Measurements from ENCODE around the gene CHD5. TPM values are rescaled to one million over a fixed set of nuclear protein-coding genes. Genes with fewer than 3 reads are reported as not detected.

CHD5 gene
- total RNA-seq, 2 donors from 2014 or later = under 0.01 to 2.1 TPM

DNA sequence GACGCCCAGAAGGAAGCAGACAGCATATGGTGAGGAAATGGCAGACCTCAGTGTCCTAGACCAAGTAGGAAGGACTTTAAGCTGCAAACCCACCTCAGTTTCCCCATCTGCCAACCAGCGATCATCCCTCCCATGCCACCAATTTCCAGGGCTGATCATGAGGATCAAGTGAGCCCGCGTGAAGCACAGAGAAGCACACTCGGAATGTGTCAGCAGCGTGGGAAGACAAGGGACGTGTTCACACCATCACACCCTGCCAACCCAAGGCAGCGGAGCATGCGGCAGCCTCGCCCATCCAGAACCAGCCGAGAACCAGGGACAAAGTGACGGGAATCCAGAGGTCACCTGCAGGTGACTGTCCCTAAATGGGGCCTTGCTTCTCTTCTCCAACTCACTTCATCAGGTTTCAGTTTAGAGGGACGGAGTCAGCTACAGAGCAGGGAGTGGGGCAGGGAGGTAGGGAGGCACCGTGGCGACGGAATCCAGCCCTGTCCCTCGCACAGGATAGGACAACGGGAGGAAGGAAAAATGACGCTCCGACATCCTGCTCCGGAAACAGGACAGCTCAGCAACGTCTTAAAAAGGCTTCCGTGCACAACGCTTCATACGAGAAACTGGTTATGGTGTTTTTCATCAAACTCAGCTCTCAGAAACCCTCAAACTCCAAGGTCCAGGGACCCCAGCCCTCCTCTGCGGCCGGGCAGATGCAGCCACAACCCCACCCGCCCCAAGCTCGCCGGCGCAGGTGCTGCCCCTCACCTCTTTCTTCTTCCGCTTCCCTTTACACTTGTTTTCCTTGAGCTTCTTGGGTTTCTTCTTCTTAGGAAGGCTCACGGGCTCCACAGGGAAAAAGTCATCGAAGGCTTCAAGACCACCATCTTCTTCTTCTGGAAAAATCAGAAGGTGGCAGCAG is 12.5 kb downstream of the CHD5 start:
- ATAC-seq (no peak), DNase-seq (no peak)
- Histone ChIP-seq H3K4me3 (no peak overlapping the region), H3K36me3 (replicated peaks in 1 of 2; ENCODE audit: insufficient read depth in 1 of 2, low read depth in 2 of 2) (no peaks in the 10 kb centered on the region), H3K4me1 (no peaks in the 10 kb centered on the region), H3K9me3 (no peaks in the 10 kb centered on the region), H3K27me3 (no peaks in the 10 kb centered on the region), H3K27ac (no peak overlapping the region)
- intact Hi-C loops (cut with DNase I) = no loop called here
- WGBS, 2 donors = 67 to 68% methylated on average over 27 to 34 of the region's 34 CpGs
- TF ChIP-seq POLR2A (IDR thresholded peaks at IDR 0.05) = no peak
- TF ChIP-seq, protein P1, sequence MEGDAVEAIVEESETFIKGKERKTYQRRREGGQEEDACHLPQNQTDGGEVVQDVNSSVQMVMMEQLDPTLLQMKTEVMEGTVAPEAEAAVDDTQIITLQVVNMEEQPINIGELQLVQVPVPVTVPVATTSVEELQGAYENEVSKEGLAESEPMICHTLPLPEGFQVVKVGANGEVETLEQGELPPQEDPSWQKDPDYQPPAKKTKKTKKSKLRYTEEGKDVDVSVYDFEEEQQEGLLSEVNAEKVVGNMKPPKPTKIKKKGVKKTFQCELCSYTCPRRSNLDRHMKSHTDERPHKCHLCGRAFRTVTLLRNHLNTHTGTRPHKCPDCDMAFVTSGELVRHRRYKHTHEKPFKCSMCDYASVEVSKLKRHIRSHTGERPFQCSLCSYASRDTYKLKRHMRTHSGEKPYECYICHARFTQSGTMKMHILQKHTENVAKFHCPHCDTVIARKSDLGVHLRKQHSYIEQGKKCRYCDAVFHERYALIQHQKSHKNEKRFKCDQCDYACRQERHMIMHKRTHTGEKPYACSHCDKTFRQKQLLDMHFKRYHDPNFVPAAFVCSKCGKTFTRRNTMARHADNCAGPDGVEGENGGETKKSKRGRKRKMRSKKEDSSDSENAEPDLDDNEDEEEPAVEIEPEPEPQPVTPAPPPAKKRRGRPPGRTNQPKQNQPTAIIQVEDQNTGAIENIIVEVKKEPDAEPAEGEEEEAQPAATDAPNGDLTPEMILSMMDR (IDR thresholded peaks at IDR 0.05) = no peak

DNA sequence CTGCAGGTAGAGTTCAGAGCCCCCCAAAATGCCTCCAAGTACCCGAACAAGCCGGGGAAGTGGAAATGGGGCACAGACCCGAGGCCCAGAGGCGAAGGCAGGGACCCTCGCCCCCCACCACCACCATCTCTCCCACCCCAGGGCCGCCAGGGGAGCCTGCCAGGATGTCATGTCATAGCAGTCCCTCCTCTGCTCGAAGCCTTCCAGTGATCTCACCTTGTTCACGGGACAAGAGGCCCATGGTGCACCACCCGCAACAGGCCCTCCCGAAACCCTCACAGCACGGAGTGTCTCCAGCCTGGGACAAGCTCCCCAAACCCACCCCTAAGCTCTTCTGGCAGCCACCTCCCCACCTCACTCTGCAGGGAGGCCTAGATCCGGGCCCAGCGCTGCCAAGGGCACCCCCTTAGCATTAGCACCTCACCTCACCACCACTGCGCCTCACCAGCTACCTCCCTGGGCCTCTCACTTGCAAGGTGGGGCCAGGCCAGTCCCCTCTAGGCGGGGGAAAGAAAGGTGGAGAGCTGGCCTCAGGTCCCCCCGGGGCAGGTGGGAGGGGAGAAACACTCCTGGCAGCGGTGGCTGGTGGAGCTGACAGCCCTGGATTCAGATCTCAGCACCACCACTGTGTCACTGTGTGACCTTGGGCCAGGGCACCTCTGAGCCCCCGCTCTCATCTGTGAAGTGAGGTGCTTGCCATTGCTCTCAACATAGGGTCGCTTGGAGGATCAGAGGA is 13.3 kb downstream of the CHD5 start:
- no peak overlapping the region for H3K27ac ChIP-seq
- 58 to 61% methylated on average over 13 to 17 of the region's 19 CpGs for WGBS, 2 donors
- TF ChIP-seq POLR2A (IDR thresholded peaks at IDR 0.05) = no peak
- TF ChIP-seq, protein P1 (IDR thresholded peaks at IDR 0.05) = no peak
- no peak overlapping the region for H3K4me3 ChIP-seq
- H3K4me1 ChIP-seq = no peaks in the 10 kb centered on the region
- no peak for DNase-seq
- H3K9me3 ChIP-seq = no peaks in the 10 kb centered on the region
- intact Hi-C loops (cut with DNase I) = no loop called here
- no peaks in the 10 kb centered on the region for H3K36me3 ChIP-seq (replicated peaks in 1 of 2; ENCODE audit: insufficient read depth in 1 of 2, low read depth in 2 of 2)
- no peak for ATAC-seq
- H3K27me3 ChIP-seq = no peaks in the 10 kb centered on the region

DNA sequence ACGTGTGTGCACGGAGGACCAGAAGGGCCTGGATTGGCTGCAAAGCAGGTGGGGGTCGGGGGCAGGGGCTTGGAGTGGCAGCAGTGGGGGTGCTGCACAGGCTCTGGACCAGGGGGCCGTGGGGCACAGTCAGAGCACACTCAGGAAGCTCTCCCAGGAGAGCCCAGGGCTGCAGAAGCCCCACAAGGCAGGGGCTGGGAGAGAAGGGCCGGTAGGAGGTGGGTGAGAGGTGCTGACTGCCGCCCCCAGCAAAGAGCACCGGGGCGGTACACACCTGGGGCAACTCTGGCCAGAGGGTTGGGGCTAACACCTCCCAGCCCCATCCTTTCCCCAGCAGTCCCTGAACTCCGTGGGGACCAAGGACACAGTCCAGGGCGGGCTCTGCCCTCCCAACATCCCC is 13.9 kb downstream of the CHD5 start:
- ATAC-seq = no peak
- intact Hi-C loops (cut with DNase I) = no loop called here
- no peak for TF ChIP-seq POLR2A (IDR thresholded peaks at IDR 0.05)
- TF ChIP-seq, protein P1 (IDR thresholded peaks at IDR 0.05) = no peak
- Histone ChIP-seq H3K9me3 (no peaks in the 10 kb centered on the region), H3K4me1 (no peaks in the 10 kb centered on the region), H3K36me3 (replicated peaks in 1 of 2; ENCODE audit: insufficient read depth in 1 of 2, low read depth in 2 of 2) (no peaks in the 10 kb centered on the region), H3K27ac (no peak overlapping the region), H3K27me3 (no peaks in the 10 kb centered on the region), H3K4me3 (no peak overlapping the region)
- 43% methylated on average over 9 to 10 of the region's 10 CpGs for WGBS, 2 donors
- DNase-seq = no peak

DNA sequence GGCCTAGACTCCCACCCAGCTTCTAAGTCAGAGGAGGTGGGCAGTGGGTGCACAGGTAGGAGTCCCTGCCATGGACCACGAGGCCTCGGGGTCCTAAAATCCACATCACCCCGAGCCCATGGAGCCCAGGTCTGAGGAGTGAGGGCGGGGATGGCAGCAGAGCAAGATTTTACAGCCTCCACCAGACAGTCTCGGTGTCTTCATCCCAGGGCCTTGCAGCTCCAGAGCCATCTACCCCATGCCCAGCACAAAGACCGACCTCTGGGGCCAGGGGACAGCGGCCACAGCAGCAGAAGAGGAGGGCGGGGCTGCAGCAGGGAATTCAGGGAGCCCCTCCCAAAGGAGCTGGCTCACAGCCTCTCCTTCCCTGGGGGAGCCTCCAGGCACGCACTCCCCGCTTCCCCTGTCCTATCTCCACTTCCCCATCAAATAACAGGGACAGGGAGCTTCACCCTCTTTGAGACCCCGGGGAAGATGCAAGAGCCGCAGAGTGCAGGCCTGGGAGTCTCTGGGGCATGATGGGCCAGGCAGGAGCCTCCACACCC is 14.6 kb downstream of the CHD5 start:
- no peaks in the 10 kb centered on the region for H3K36me3 ChIP-seq (replicated peaks in 1 of 2; ENCODE audit: insufficient read depth in 1 of 2, low read depth in 2 of 2)
- TF ChIP-seq POLR2A (IDR thresholded peaks at IDR 0.05) = no peak
- TF ChIP-seq, protein P1 (IDR thresholded peaks at IDR 0.05) = no peak
- ATAC-seq = no peak
- no peak overlapping the region for H3K27ac ChIP-seq
- WGBS, 2 donors = 44 to 62% methylated on average over 8 to 12 of the region's 12 CpGs
- no peak for DNase-seq
- H3K9me3 ChIP-seq = no peaks in the 10 kb centered on the region
- no peaks in the 10 kb centered on the region for H3K27me3 ChIP-seq
- H3K4me3 ChIP-seq = no peak overlapping the region
- H3K4me1 ChIP-seq = no peaks in the 10 kb centered on the region
- intact Hi-C loops (cut with DNase I) = no loop called here
